HepG2 (cell line): Measurements from ENCODE around the gene PDGFA. TPM values are rescaled to one million over a fixed set of nuclear protein-coding genes. Genes with fewer than 3 reads are reported as not detected.

Experiments used
- ATAC-seq: fragments of 200-7000 bp; cut with Tn5 transposase; 3 replicates; pipeline ENCODE4 v1.9.1; 2020; ENCODE audit warnings: mild to moderate bottlenecking, moderate library complexity
- BruUV-seq: library from RNA; stranded (reverse); fragments of 400-500 nt; replicated peaks from 2 replicates; lab custom pipeline; 2021; lab: Mats Ljungman, UMichigan
- CTCF ChIA-PET: fragments of 300-600 bp; formaldehyde crosslinking; extraction: SDS; loops from one replicate; lab custom pipeline; 2021; ENCODE audit warnings: low total read pairs, inconsistent platforms, low intra/inter-chr PET ratio; lab: Yijun Ruan, JAX
- POLR2A ChIA-PET: fragments of 350-600 bp; sonication (Branson Sonifier 250); formaldehyde crosslinking; loops from one replicate; lab custom pipeline; 2020; ENCODE audit warnings: antibody characterized with exemption, inconsistent platforms; lab: Yijun Ruan, JAX
- DNase-seq: peaks from one replicate; pipeline ENCODE4 v3.0.0-alpha.2; 2015; ENCODE audit warnings: low spot score
- FAIRE-seq: peaks from 3 replicates; lab custom pipeline; 2011; peaks lifted over from hg19 to GRCh38; lab: Jason Lieb, UNC
- H2AFZ ChIP-seq: one replicate; pipeline ENCODE4 v1.6.1; 2011; ENCODE audit warnings: low read length, inconsistent platforms
- H3K27ac ChIP-seq: fragments of 300-600 bp; 3 replicates; pipeline ENCODE4 v1.8.0; 2011; ENCODE audit warnings: mixed run types, mild to moderate bottlenecking, mixed read lengths, low read length, inconsistent platforms; ENCODE audit not compliant: insufficient read depth; ENCODE audit errors: extremely low read length
- H3K27me3 ChIP-seq, 2 experiments: fragments of 200-600 bp in 1 of 2; 2 replicates in 1 of 2; 3 replicates in 1 of 2; pipeline versions ENCODE4 v1.6.0 to v1.8.0; 2011; ENCODE audit warnings: low read length in 2 of 2, mild to moderate bottlenecking in 2 of 2, moderate library complexity in 2 of 2, inconsistent platforms in 1 of 2; ENCODE audit not compliant: insufficient read depth in 2 of 2, control insufficient read depth in 1 of 2
- H3K36me3 ChIP-seq, 2 experiments: fragments of 200-600 bp in 1 of 2; replicated peaks in 1 of 2; 2 replicates in 1 of 2; 3 replicates in 1 of 2; pipeline versions ENCODE4 v1.5.1 to v1.8.0; 2011; ENCODE audit warnings: low read length in 2 of 2, inconsistent platforms in 1 of 2; ENCODE audit not compliant: insufficient read depth in 2 of 2, control insufficient read depth in 1 of 2
- H3K4me1 ChIP-seq: 2 replicates; pipeline ENCODE4 v1.5.1; 2012; ENCODE audit warnings: low read length, inconsistent platforms; ENCODE audit not compliant: insufficient read depth
- H3K4me2 ChIP-seq: 2 replicates; pipeline ENCODE4 v1.6.0; 2011; ENCODE audit warnings: low read depth, low read length, inconsistent platforms
- H3K4me3 ChIP-seq, 3 experiments: fragments of 200-600 bp in 1 of 3; sonication (generic), shearing (Covaris generic) in 1 of 3; replicated peaks in 1 of 3; 2 replicates each; pipeline ENCODE4 v1.5.1; 2011 to 2016; ENCODE audit warnings: low read length in 3 of 3, inconsistent platforms in 2 of 3, low read depth in 2 of 3, mild to moderate bottlenecking in 2 of 3, control low read depth in 1 of 3, mixed read lengths in 1 of 3; ENCODE audit not compliant: insufficient read depth in 1 of 3
- H3K79me2 ChIP-seq: one replicate; pipeline ENCODE4 v1.6.1; 2011; ENCODE audit warnings: low read length, inconsistent platforms; ENCODE audit not compliant: insufficient read depth
- H3K9ac ChIP-seq: 2 replicates; pipeline ENCODE4 v1.6.0; 2011; ENCODE audit warnings: mild to moderate bottlenecking, low read depth, low read length, inconsistent platforms; ENCODE audit not compliant: insufficient read depth
- H3K9me3 ChIP-seq: 2 replicates; pipeline ENCODE4 v1.5.1; 2012; ENCODE audit warnings: mild to moderate bottlenecking, low read length
- H4K20me1 ChIP-seq: 2 replicates; pipeline ENCODE4 v1.6.0; 2011; ENCODE audit warnings: inconsistent platforms, mild to moderate bottlenecking, low read length, moderate library complexity; ENCODE audit not compliant: insufficient read depth
- CCDC6 ChIP-seq: sonication (generic); formaldehyde crosslinking; IDR thresholded peaks from 2 replicates; pipeline ENCODE4 v1.8.1; 2022; ENCODE audit warnings: mild to moderate bottlenecking, missing genetic modification reagents, moderate library complexity
- CREM ChIP-seq, 2 experiments: sonication (generic) in 1 of 2; formaldehyde crosslinking in 1 of 2; IDR thresholded peaks; 2 replicates each; pipeline versions ENCODE4 v1.4.0 to v1.6.1; 2016 to 2020; ENCODE audit warnings: antibody characterized with exemption in 1 of 2, mild to moderate bottlenecking in 1 of 2, missing genetic modification reagents in 1 of 2
- HNF1A ChIP-seq, 2 experiments: sonication (generic) in 1 of 2; formaldehyde crosslinking in 1 of 2; IDR thresholded peaks; 2 replicates each; pipeline versions ENCODE4 v1.4.0 to v1.6.1; 2016 to 2020; ENCODE audit warnings: borderline replicate concordance in 1 of 2, low read depth in 1 of 2, mild to moderate bottlenecking in 1 of 2, missing genetic modification reagents in 1 of 2
- TAF15 ChIP-seq: fragments of 200-400 bp; formaldehyde crosslinking; IDR thresholded peaks from one replicate; pipeline ENCODE4 v1.6.1; 2018; ENCODE audit warnings: mild to moderate bottlenecking, low read depth, low read length; ENCODE audit not compliant: poor library complexity, severe bottlenecking
- ZNF629 ChIP-seq: sonication (generic); formaldehyde crosslinking; conservative IDR thresholded peaks from 2 replicates; pipeline ENCODE4 v1.5.0; 2020; ENCODE audit warnings: missing genetic modification reagents
- ZNF790 ChIP-seq: sonication (generic); formaldehyde crosslinking; IDR thresholded peaks from 2 replicates; pipeline ENCODE4 v1.8.0; 2022; ENCODE audit warnings: missing genetic modification reagents, mild to moderate bottlenecking, borderline replicate concordance
- WGBS: methylation state at CpG from one replicate; pipeline ENCODE4 v1.1.6; 2017; ENCODE audit warnings: low lambda C conversion rate; 5-methylcytosine and 5-hydroxymethylcytosine counted together
- in situ Hi-C: cut with HindIII; loops from 2 replicates; pipeline ENCODE4 v1.10.0; 2017; ENCODE audit warnings: low pct_unique_long_range_greater_than_20kb; ENCODE audit not compliant: extremely low pct_ligation_motif_present
- intact Hi-C: fragments of 100-400 bp; cut with micrococcal nuclease; formaldehyde crosslinking; loops from one replicate; pipeline ENCODE4 v1.10.0; 2022; ENCODE audit not compliant: unreplicated experiment
- polyA plus RNA-seq, 8 experiments: library from polyadenylated mRNA; depleted of rRNA in 3 of 8; stranded (reverse) in 7 of 8; unstranded in 1 of 8; fragments of >200 nt; fragmentation: Illumina TruSeq in 4 of 8; extraction: Trizol in 4 of 8; gene quantifications; 2 replicates each; pipeline versions ENCODE4 v1.2.1 to v1.2.3, GENCODE V29; 2011 to 2016; ENCODE audit warnings: low read depth in 4 of 8, missing spikeins in 1 of 8, mixed read lengths in 1 of 8; ENCODE audit not compliant: insufficient read depth in 1 of 8
- total RNA-seq, 5 experiments: library from RNA; depleted of rRNA; stranded (reverse); fragments of >200 nt; fragmentation: Illumina TruSeq; extraction: Trizol; gene quantifications; 2 replicates each; pipeline ENCODE4 v1.2.3, GENCODE V29; 2016; ENCODE audit warnings: low read depth in 1 of 5

PDGFA gene
- total and polyA plus RNA-seq, 2 of the 13 experiments (the other 11 are each of a cell fraction or from before 2014, with no cell fraction given), result 1.5 to 3.4 TPM

- no peak for TF ChIP-seq HNF1A (IDR thresholded peaks at IDR 0.05; ENCODE audit: low read depth)
- TF ChIP-seq HNF1A (CRISPR knock-in tag; IDR thresholded peaks at IDR 0.05; ENCODE audit: borderline replicate concordance), result no peak
- no peak for TF ChIP-seq CREM (IDR thresholded peaks at IDR 0.05)
- TF ChIP-seq CREM (CRISPR knock-in tag; IDR thresholded peaks at IDR 0.05), result no peak
- no peak for TF ChIP-seq TAF15
- no peak for TF ChIP-seq CCDC6 (CRISPR knock-in tag)
Observed at GRCh38 chr7:496528-497295, 22.9 kb downstream of the PDGFA start (continued).

GRCh38 chr7:495761-496321, 23.8 kb downstream of the PDGFA start:
- FAIRE-seq, result no peak
- Histone ChIP-seq H3K4me1 (peaks cover 21% of the 10 kb centered on the region), H3K9ac (no peak overlapping the region), H3K27me3 (peaks cover 0 to 3% of the 10 kb centered on the region in 2 experiments; a peak in 2 of 5 replicates), H3K4me3 (no peak overlapping the region), H4K20me1 (no peaks in the 10 kb centered on the region), H3K4me2 (no peak overlapping the region), H3K9me3 (no peaks in the 10 kb centered on the region), H3K79me2 (no peaks in the 10 kb centered on the region), H3K27ac (no peak overlapping the region), H3K36me3 (no peaks in the 10 kb centered on the region), H2AFZ (no peak overlapping the region)
- TF ChIP-seq ZNF790 (CRISPR knock-in tag) (no peak), ZNF629 (CRISPR knock-in tag) (0 out of 2 replicates have a peak, but pooled peaks have one; percentile 12)
- intact Hi-C loops (no loop called here), in situ Hi-C loops (no loop called here)
- no peak for DNase-seq
- WGBS, result 73% methylated on average over 15 of the region's 18 CpGs
- POLR2A ChIA-PET, result no interaction called here
- ATAC-seq, result no peak
- CTCF ChIA-PET, result no interaction called here
- BruUV-seq, result no TSS peak
